ENCODE data around the gene TTC39B. TPM values are rescaled to one million over a fixed set of nuclear protein-coding genes. Genes with fewer than 3 reads are reported as not detected.

TTC39B gene
- total and polyA plus RNA-seq, 2 donors (not counting 3 experiments of a cell fraction or from before 2014, with no cell fraction given) = 1.0 to 5.4 TPM

DNA sequence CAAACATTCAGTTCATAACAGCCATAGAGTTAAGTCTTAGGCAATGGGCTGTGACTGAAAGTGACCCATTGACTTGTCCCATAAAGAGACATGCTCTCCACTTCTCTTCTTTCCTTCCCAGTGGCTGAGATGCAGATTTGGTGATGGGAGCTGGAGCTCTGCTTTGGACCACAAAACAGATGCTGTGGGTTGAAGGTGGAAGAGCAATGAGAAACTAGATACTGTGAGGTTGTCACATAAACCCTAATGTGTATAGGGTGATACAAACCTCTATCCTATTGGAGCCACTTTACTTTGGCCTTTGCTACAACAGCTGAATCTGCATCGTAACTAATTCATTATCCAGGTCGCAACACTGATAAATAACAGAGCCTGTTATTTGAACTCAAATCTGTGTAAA is 192.0 kb downstream of the TTC39B start:
- no peaks in the 10 kb centered on the region for H3K4me1 ChIP-seq (ENCODE audit: control insufficient read depth, extremely low read depth, insufficient read depth, low read length)
- no peak overlapping the region for H3K4me3 ChIP-seq (replicated peaks in 1 of 3; ENCODE audit: insufficient read depth in 1 of 3, low read depth in 1 of 3, low read length in 3 of 3)
- FAIRE-seq (no peak), DNase-seq (ENCODE audit: low read depth, low spot score) (no peak)
- H4K20me1 ChIP-seq (replicated peaks; ENCODE audit: control insufficient read depth, extremely low read depth, insufficient read depth, low read length) = no peaks in the 10 kb centered on the region
- TF ChIP-seq EZH2 (IDR thresholded peaks at IDR 0.05; ENCODE audit: borderline replicate concordance, low read depth, low read length, severe bottlenecking) = no peak
- TF ChIP-seq JUN (IDR thresholded peaks at IDR 0.05; ENCODE audit: borderline replicate concordance, insufficient read depth, insufficient read length, low read depth) = no peak
- no peak overlapping the region for H3K27ac ChIP-seq (ENCODE audit: insufficient read depth, low read depth, low read length)
- H3K36me3 ChIP-seq (ENCODE audit: control insufficient read depth in 2 of 2, extremely low read depth in 1 of 2, insufficient read depth in 2 of 2, low read length in 2 of 2) = no peaks in the 10 kb centered on the region
- H3K9ac ChIP-seq (replicated peaks; ENCODE audit: extremely low read depth, insufficient read depth, low read length) = no peak overlapping the region
- intact Hi-C loops (cut with micrococcal nuclease) = no loop called here
- H3K9me3 ChIP-seq (replicated peaks; ENCODE audit: control insufficient read depth, insufficient read depth, low read length) = no peaks in the 10 kb centered on the region
- dilution Hi-C loops (cut with MboI; ENCODE audit: extremely low pct_ligation_motif_present, low sequenced_read_pairs) = no loop called here
- H3K27me3 ChIP-seq (ENCODE audit: control insufficient read depth in 2 of 2, insufficient read depth in 2 of 2, low read length in 2 of 2) = peaks cover 5% of the 10 kb centered on the region in 2 experiments
- no peak overlapping the region for H3K4me2 ChIP-seq (ENCODE audit: insufficient read depth, low read length)
- no TSS peak for BruUV-seq (replicated peaks)
- H3K9me1 ChIP-seq (replicated peaks; ENCODE audit: control insufficient read depth, extremely low read depth, insufficient read depth, low read length) = no peaks in the 10 kb centered on the region
- H3K79me2 ChIP-seq (ENCODE audit: control insufficient read depth, insufficient read depth, low read length) = no peaks in the 10 kb centered on the region
- ChIA-PET POLR2A (no interaction called here), CTCF (interaction anchor here (0.7 to 1.9 kb wide), 3 partner anchors 10 to 20 kb away, joined by 3 to 9 read pairs (median 3); no protein-coding TSS in a partner anchor)
- H2AFZ ChIP-seq (ENCODE audit: low read depth, low read length) = no peak overlapping the region

Small RNA genes within 50 kb of the gene (small RNA-seq; reads per million reads assigned to genes)
- not detected for gene RNU6-559P (ENCODE audit: insufficient read depth, insufficient read length, low read depth, low replicate concordance)

Other genes with a start within 250 kb of the TTC39B start
- 30.9 and 32.6 TPM in 2 replicates for gene SNAPC3, start 115.7 kb upstream of the TTC39B start, total RNA-seq
- gene SNAPC3, start 115.7 kb upstream of the TTC39B start, polyA plus RNA-seq = 11.9 and 15.2 TPM in 2 replicates
- 69.5 and 76.7 TPM in 2 replicates for gene PSIP1, start 203.8 kb upstream of the TTC39B start, total RNA-seq
- gene PSIP1, start 203.8 kb upstream of the TTC39B start, polyA plus RNA-seq = 8.0 and 12.9 TPM in 2 replicates
- gene CCDC171, start 245.8 kb upstream of the TTC39B start, total RNA-seq = 1.4 and 1.6 TPM in 2 replicates
- gene CCDC171, start 245.8 kb upstream of the TTC39B start, polyA plus RNA-seq = 0.19 and 0.58 TPM in 2 replicates

All from endothelial cell of umbilical vein (primary cell).